Astrocyte (in vitro differentiated cells and primary cell): ENCODE data around the gene ZBTB11. TPM values are rescaled to one million over a fixed set of nuclear protein-coding genes. Genes with fewer than 3 reads are reported as not detected.
A peak's percentile ranks its signal among the peaks of the same experiment; 100 is the strongest.

Experiments used
- DNase-seq: peaks from one replicate; pipeline ENCODE4 v3.0.0-alpha.2; 2010; ENCODE audit warnings: low read depth
- FAIRE-seq: peaks from 2 replicates; lab custom pipeline; 2011; peaks lifted over from hg19 to GRCh38; lab: Jason Lieb, UNC
- H2AFZ ChIP-seq: 2 replicates; pipeline ENCODE4 v1.6.0; 2012; ENCODE audit warnings: low read depth, low read length, inconsistent platforms
- H3K27ac ChIP-seq: 2 replicates; pipeline ENCODE4 v1.5.1; 2011; ENCODE audit warnings: low read depth, low read length, inconsistent platforms
- H3K27me3 ChIP-seq: 2 replicates; pipeline ENCODE4 v1.6.0; 2011; ENCODE audit warnings: low read length, inconsistent platforms; ENCODE audit not compliant: insufficient read depth
- H3K36me3 ChIP-seq: 2 replicates; pipeline ENCODE4 v1.5.1; 2011; ENCODE audit warnings: low read length, inconsistent platforms; ENCODE audit not compliant: insufficient read depth
- H3K4me1 ChIP-seq: 2 replicates; pipeline ENCODE4 v1.5.1; 2011; ENCODE audit warnings: low read length, inconsistent platforms; ENCODE audit not compliant: insufficient read depth
- H3K4me2 ChIP-seq: 2 replicates; pipeline ENCODE4 v1.6.0; 2012; ENCODE audit warnings: low read length, inconsistent platforms
- H3K4me3 ChIP-seq: 2 replicates; pipeline ENCODE4 v1.5.1; 2011; ENCODE audit warnings: low read depth, mild to moderate bottlenecking, low read length, inconsistent platforms; ENCODE audit not compliant: insufficient read depth
- H3K79me2 ChIP-seq: 2 replicates; pipeline ENCODE4 v1.6.0; 2012; ENCODE audit warnings: mild to moderate bottlenecking, low read length, inconsistent platforms; ENCODE audit not compliant: insufficient read depth
- H3K9ac ChIP-seq: 2 replicates; pipeline ENCODE4 v1.6.0; 2012; ENCODE audit warnings: mild to moderate bottlenecking, low read length, inconsistent platforms
- H3K9me3 ChIP-seq: 2 replicates; pipeline ENCODE4 v1.5.1; 2012; ENCODE audit warnings: low read depth, mild to moderate bottlenecking, low read length, inconsistent platforms; ENCODE audit not compliant: insufficient read depth
- H4K20me1 ChIP-seq: 2 replicates; pipeline ENCODE4 v1.6.0; 2012; ENCODE audit warnings: low read length, inconsistent platforms; ENCODE audit not compliant: insufficient read depth
- H3K27ac Mint-ChIP-seq: one replicate; pipeline ENCODE4 v1.8.0; 2021; ENCODE audit warnings: mild to moderate bottlenecking, mixed read lengths; ENCODE audit not compliant: unreplicated experiment
- H3K27me3 Mint-ChIP-seq: one replicate; pipeline ENCODE4 v1.8.0; 2021; ENCODE audit warnings: low read depth, mixed read lengths; ENCODE audit not compliant: unreplicated experiment
- H3K36me3 Mint-ChIP-seq: one replicate; pipeline ENCODE4 v1.8.0; 2021; ENCODE audit warnings: low read depth, mixed read lengths; ENCODE audit not compliant: unreplicated experiment
- H3K4me1 Mint-ChIP-seq: one replicate; pipeline ENCODE4 v1.8.0; 2021; ENCODE audit warnings: low read depth, mixed read lengths; ENCODE audit not compliant: unreplicated experiment
- H3K4me3 Mint-ChIP-seq: one replicate; pipeline ENCODE4 v1.8.0; 2021; ENCODE audit warnings: mild to moderate bottlenecking, moderate library complexity, mixed read lengths; ENCODE audit not compliant: unreplicated experiment
- H3K9me3 Mint-ChIP-seq: one replicate; pipeline ENCODE4 v1.8.0; 2021; ENCODE audit warnings: mild to moderate bottlenecking, mixed read lengths; ENCODE audit not compliant: unreplicated experiment
- CTCF ChIP-seq: IDR thresholded peaks from 2 replicates; pipeline ENCODE4 v1.5.1; 2011; ENCODE audit warnings: low read depth, mild to moderate bottlenecking, inconsistent platforms, low read length, moderate library complexity; ENCODE audit not compliant: insufficient read depth
- EZH2 ChIP-seq: IDR thresholded peaks from 2 replicates; pipeline ENCODE4 v1.6.1; 2012; ENCODE audit warnings: mild to moderate bottlenecking, low read length, inconsistent platforms; ENCODE audit not compliant: insufficient read depth
- total RNA-seq: library from RNA; stranded (reverse); gene quantifications from 2 replicates; pipeline ENCODE4 v1.2.1, GENCODE V29; 2021

Gene ZBTB11
- total RNA-seq, 1 donor from 2014 or later, result 20.9 TPM

- H3K4me1 ChIP-seq, result peaks cover 5% of the 10 kb centered on the region
- H3K4me1 Mint-ChIP-seq, result peaks cover 15% of the 10 kb centered on the region
- TF ChIP-seq CTCF (no peak), EZH2 (no peak)
- H3K4me3 ChIP-seq, result no peak overlapping the region
- no peak overlapping the region for H3K4me2 ChIP-seq
- DNase-seq (no peak), FAIRE-seq (no peak)
- no peak overlapping the region for H3K27ac ChIP-seq
- no peak overlapping the region for H3K27ac Mint-ChIP-seq
- no peaks in the 10 kb centered on the region for H3K27me3 Mint-ChIP-seq
- peaks cover 3% of the 10 kb centered on the region for H4K20me1 ChIP-seq
- H3K4me3 Mint-ChIP-seq, result no peak overlapping the region
- H3K79me2 ChIP-seq, result peaks cover 6% of the 10 kb centered on the region
- H3K27me3 ChIP-seq, result no peaks in the 10 kb centered on the region
- no peaks in the 10 kb centered on the region for H3K36me3 ChIP-seq
- H3K9me3 Mint-ChIP-seq, result no peaks in the 10 kb centered on the region
- H3K9me3 ChIP-seq, result no peaks in the 10 kb centered on the region
- no peak overlapping the region for H2AFZ ChIP-seq
- no peaks in the 10 kb centered on the region for H3K36me3 Mint-ChIP-seq
- H3K9ac ChIP-seq, result no peak overlapping the region
Measured at GRCh38 chr3:101690972-101691371, 14.0 kb upstream of the ZBTB11 start.

- peaks cover 9% of the 10 kb centered on the region for H3K36me3 Mint-ChIP-seq
- FAIRE-seq, result no peak
- Histone ChIP-seq H2AFZ (no peak overlapping the region), H3K27me3 (no peaks in the 10 kb centered on the region), H3K27ac (no peak overlapping the region), H3K9me3 (no peaks in the 10 kb centered on the region), H4K20me1 (peaks cover 20% of the 10 kb centered on the region), H3K4me1 (peaks cover 12% of the 10 kb centered on the region), H3K36me3 (peaks cover 7% of the 10 kb centered on the region), H3K4me3 (no peak overlapping the region), H3K9ac (no peak overlapping the region), H3K79me2 (peaks cover 23% of the 10 kb centered on the region), H3K4me2 (no peak overlapping the region)
- no peak overlapping the region for H3K27ac Mint-ChIP-seq
- H3K27me3 Mint-ChIP-seq, result no peaks in the 10 kb centered on the region
- no peak overlapping the region for H3K4me3 Mint-ChIP-seq
- DNase-seq, result no peak
- peaks cover 16% of the 10 kb centered on the region for H3K4me1 Mint-ChIP-seq
- no peaks in the 10 kb centered on the region for H3K9me3 Mint-ChIP-seq
- TF ChIP-seq EZH2, result no peak
- TF ChIP-seq CTCF, result no peak
Measured at GRCh38 chr3:101689286-101689685, 12.4 kb upstream of the ZBTB11 start.

GRCh38 chr3:101687142-101687931 is 10.4 kb upstream of the ZBTB11 start:
- peak overlapping the region; percentile 99 for H3K27ac Mint-ChIP-seq
- Histone ChIP-seq H3K9ac (peak overlapping the region; percentile 99), H3K27ac (peak overlapping the region; percentile 91), H3K4me3 (peak overlapping the region; percentile 100), H3K27me3 (no peaks in the 10 kb centered on the region), H3K36me3 (peaks cover 22% of the 10 kb centered on the region), H2AFZ (peak overlapping the region; percentile 1), H4K20me1 (peaks cover 39% of the 10 kb centered on the region), H3K9me3 (no peaks in the 10 kb centered on the region), H3K79me2 (peaks cover 43% of the 10 kb centered on the region), H3K4me1 (peaks cover 14% of the 10 kb centered on the region), H3K4me2 (peak overlapping the region; percentile 96)
- DNase-seq (peak; percentile 54), FAIRE-seq (no peak)
- H3K36me3 Mint-ChIP-seq, result peaks cover 11% of the 10 kb centered on the region
- H3K4me1 Mint-ChIP-seq, result peaks cover 19% of the 10 kb centered on the region
- TF ChIP-seq EZH2 (no peak), CTCF (no peak)
- H3K9me3 Mint-ChIP-seq, result no peaks in the 10 kb centered on the region
- peak overlapping the region; percentile 99 for H3K4me3 Mint-ChIP-seq
- H3K27me3 Mint-ChIP-seq, result no peaks in the 10 kb centered on the region
